Nephron progenitor cell (in vitro differentiated cells): ENCODE measurements around the gene EDNRA.

Source experiments
- DNase-seq: peaks from one replicate; pipeline ENCODE4 v3.0.0; 2021
- H3K27ac Mint-ChIP-seq: 2 replicates; pipeline ENCODE4 v1.8.0; 2021; ENCODE audit warnings: mild to moderate bottlenecking, moderate library complexity, mixed read lengths
- H3K27me3 Mint-ChIP-seq: 2 replicates; pipeline ENCODE4 v1.8.0; 2021; ENCODE audit warnings: mild to moderate bottlenecking, low read depth, mixed read lengths; ENCODE audit not compliant: poor library complexity
- H3K36me3 Mint-ChIP-seq: 2 replicates; pipeline ENCODE4 v1.8.0; 2021; ENCODE audit warnings: low read depth, mixed read lengths
- H3K4me1 Mint-ChIP-seq: 2 replicates; pipeline ENCODE4 v1.8.0; 2021; ENCODE audit warnings: mixed read lengths
- H3K4me3 Mint-ChIP-seq: 2 replicates; pipeline ENCODE4 v1.8.0; 2021; ENCODE audit warnings: mild to moderate bottlenecking, moderate library complexity, mixed read lengths
- H3K9me3 Mint-ChIP-seq: 2 replicates; pipeline ENCODE4 v1.8.0; 2021; ENCODE audit warnings: mild to moderate bottlenecking, moderate library complexity, mixed read lengths
- TF ChIP-seq, protein P1 (sequence below): fragments of 200-600 bp; sonication (generic); IDR thresholded peaks from 2 replicates; pipeline ENCODE4 v1.5.0; 2021; ENCODE audit warnings: antibody characterized with exemption

The EDNRA gene

DNA sequence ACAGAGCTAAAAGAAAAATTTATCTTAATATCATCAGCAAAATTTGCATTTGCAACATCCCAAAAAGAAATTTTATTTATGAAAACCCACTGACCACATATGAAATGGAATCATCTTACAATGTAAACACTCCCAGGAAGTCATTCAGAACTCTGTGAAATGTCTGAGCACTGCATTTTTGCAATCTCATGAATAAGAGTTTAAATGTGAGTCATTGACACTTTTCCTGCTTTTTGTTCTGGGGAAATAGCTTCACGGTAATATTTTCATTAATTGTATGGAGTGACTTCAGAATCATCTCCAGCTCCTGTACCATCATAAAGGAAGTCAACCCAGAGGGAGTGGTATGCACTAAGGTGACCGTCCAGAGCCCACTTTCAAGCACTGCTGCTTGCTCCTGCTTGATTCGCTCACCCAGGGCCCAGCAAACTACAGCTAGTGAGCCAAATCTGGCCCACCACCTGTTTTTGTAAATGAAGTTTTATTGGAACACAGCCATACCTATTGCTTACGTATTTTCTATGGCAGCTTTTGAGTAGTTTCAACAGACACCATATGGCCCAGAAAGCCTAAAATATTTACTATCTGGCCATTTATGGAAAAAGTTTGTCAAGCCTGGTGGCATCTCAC lies 17.2 kb downstream of the EDNRA start:
- H3K9me3 Mint-ChIP-seq: no peaks in the 10 kb centered on the region
- H3K27ac Mint-ChIP-seq: no peak overlapping the region
- TF ChIP-seq, protein P1, sequence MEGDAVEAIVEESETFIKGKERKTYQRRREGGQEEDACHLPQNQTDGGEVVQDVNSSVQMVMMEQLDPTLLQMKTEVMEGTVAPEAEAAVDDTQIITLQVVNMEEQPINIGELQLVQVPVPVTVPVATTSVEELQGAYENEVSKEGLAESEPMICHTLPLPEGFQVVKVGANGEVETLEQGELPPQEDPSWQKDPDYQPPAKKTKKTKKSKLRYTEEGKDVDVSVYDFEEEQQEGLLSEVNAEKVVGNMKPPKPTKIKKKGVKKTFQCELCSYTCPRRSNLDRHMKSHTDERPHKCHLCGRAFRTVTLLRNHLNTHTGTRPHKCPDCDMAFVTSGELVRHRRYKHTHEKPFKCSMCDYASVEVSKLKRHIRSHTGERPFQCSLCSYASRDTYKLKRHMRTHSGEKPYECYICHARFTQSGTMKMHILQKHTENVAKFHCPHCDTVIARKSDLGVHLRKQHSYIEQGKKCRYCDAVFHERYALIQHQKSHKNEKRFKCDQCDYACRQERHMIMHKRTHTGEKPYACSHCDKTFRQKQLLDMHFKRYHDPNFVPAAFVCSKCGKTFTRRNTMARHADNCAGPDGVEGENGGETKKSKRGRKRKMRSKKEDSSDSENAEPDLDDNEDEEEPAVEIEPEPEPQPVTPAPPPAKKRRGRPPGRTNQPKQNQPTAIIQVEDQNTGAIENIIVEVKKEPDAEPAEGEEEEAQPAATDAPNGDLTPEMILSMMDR: no peak
- no peak overlapping the region for H3K4me3 Mint-ChIP-seq
- no peaks in the 10 kb centered on the region for H3K36me3 Mint-ChIP-seq
- H3K4me1 Mint-ChIP-seq: peaks cover 2% of the 10 kb centered on the region
- peaks cover 4% of the 10 kb centered on the region for H3K27me3 Mint-ChIP-seq
- DNase-seq: no peak

DNA sequence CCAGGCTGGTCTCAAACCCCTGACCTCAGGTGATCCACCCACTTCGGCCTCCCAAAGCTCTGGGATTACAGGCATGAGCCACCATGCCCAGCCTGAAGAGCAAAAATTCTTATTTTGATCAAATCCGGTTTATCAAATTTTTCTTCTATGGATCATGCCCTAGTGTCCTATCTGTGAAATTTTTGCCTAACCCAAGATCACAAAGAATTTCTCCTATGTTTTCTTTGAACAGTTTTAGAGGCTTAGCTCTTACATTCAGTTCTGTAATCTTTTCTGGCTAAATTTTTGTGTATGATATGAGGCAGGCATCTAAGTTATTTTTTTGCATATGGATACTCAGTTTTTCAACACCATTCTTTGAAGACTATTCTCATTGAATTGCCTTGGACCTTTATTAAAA lies 27.4 kb downstream of the EDNRA start:
- DNase-seq: no peak
- Mint-ChIP-seq H3K9me3 (no peaks in the 10 kb centered on the region), H3K4me1 (no peaks in the 10 kb centered on the region), H3K27me3 (no peaks in the 10 kb centered on the region), H3K27ac (no peak overlapping the region), H3K36me3 (no peaks in the 10 kb centered on the region), H3K4me3 (no peak overlapping the region)
- TF ChIP-seq, protein P1: no peak

DNA sequence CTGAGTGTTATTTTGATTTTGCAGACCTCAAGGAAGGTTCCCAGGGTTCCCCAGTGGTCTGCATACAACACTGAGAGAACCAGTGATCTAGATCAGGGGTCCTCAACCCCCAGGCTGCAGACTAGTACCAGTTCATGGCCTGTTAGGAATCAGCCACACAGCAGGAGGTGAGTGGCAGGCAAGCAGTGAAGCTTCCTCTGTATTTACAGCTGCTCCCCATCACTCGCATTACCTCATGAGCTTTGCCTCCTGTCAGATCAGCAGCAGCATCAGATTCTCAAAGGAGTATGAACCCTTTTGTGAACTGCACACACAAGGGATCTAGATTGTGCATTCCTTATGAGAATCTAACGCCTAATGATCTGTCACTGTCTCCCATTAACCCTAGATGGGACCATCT lies 28.5 kb downstream of the EDNRA start:
- Mint-ChIP-seq H3K4me1 (no peaks in the 10 kb centered on the region), H3K4me3 (no peak overlapping the region), H3K27me3 (no peaks in the 10 kb centered on the region), H3K36me3 (no peaks in the 10 kb centered on the region), H3K27ac (no peak overlapping the region), H3K9me3 (no peaks in the 10 kb centered on the region)
- TF ChIP-seq, protein P1: no peak
- no peak for DNase-seq

DNA sequence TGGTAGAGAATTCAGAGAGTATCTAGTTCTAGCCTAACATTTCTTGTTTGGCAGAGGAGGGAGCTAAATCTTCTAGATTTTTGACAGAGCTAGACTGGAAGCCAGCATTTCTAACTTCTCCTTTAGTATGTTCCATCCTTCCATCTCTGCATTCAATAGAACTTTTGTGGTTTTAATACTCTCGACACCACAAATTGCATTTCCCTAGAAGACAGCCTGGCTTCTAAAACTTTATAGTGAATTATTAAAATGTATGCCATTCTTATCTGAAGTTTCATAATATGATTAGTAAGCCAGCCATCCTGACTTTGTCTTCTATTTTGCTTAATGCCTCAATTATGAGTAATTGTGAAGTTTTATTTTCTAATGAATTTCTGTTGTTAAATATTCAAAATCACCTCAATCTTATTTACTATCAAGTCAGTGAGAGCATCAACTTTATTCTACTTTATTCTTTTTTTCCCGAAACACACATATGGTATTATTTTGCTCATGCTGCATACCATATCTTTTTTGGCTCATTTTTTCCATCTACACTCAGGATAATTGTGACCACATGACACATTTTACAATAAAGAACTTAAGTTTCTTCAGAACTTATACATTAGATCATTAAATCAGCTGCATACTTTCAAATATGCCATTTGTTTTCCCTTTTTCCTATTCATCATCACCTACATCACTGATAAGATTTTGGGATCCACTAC lies 30.2 kb downstream of the EDNRA start:
- no peak overlapping the region for H3K27ac Mint-ChIP-seq
- H3K4me3 Mint-ChIP-seq: no peak overlapping the region
- no peak for DNase-seq
- TF ChIP-seq, protein P1: no peak
- no peaks in the 10 kb centered on the region for H3K27me3 Mint-ChIP-seq
- no peaks in the 10 kb centered on the region for H3K9me3 Mint-ChIP-seq
- H3K4me1 Mint-ChIP-seq: no peaks in the 10 kb centered on the region
- H3K36me3 Mint-ChIP-seq: no peaks in the 10 kb centered on the region

DNA sequence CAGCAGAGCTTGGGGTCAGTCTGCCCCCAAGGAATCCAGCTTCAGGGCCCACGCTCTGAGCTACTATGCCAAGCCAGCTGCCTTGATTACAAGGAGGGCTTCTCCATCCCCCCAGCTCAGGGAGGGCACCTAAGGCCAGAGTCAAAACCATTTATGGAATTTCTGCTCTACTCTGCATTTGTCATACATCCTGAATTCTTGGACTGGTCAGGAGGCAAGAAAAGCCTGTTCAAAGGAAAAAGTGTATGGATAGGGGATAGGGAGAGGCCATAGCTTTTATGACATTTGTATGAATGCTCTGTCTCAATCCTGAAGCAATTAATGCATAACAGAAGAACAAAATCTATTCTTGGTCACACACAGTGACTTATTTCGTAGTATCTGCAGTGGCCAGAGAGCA lies 32.2 kb downstream of the EDNRA start:
- H3K27ac Mint-ChIP-seq: no peak overlapping the region
- H3K4me1 Mint-ChIP-seq: no peaks in the 10 kb centered on the region
- no peak overlapping the region for H3K4me3 Mint-ChIP-seq
- no peaks in the 10 kb centered on the region for H3K9me3 Mint-ChIP-seq
- H3K36me3 Mint-ChIP-seq: no peaks in the 10 kb centered on the region
- H3K27me3 Mint-ChIP-seq: no peaks in the 10 kb centered on the region
- no peak for DNase-seq
- TF ChIP-seq, protein P1: no peak

DNA sequence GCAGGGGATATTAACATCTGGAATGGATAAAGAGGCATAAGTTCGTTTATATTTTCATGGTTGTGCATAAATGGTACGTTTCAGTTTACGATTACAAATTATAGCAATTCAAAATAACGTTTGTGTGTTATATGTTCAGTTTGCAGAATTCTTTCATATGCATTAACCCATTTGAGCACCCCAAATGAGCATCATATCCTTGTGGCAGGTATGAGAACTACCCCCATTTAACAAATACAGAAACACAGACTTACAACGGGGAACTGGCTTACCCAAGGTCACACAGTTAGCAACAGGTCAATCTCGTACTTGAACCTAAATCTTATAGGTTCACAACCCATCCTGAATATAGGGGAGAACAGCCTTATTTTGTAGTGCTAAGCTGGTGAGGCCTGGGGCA lies 33.1 kb downstream of the EDNRA start:
- TF ChIP-seq, protein P1: no peak
- DNase-seq: no peak
- Mint-ChIP-seq H3K9me3 (no peaks in the 10 kb centered on the region), H3K36me3 (no peaks in the 10 kb centered on the region), H3K27me3 (no peaks in the 10 kb centered on the region), H3K27ac (no peak overlapping the region), H3K4me1 (no peaks in the 10 kb centered on the region), H3K4me3 (no peak overlapping the region)
